22Rv1 (cell line): Measurements from ENCODE around the gene UCN2.

Experiments used
- H3K27ac ChIP-seq: fragments of 450-650 bp; 2 replicates; pipeline ENCODE4 v1.5.1; 2017
- ZFX ChIP-seq: fragments of 450-650 bp; IDR thresholded peaks from 2 replicates; pipeline ENCODE4 v1.6.1; 2017; ENCODE audit warnings: antibody characterized with exemption, borderline replicate concordance
- TF ChIP-seq, protein P1 (sequence below): fragments of 450-650 bp; IDR thresholded peaks from 2 replicates; pipeline ENCODE4 v1.5.1; 2017; ENCODE audit warnings: mild to moderate bottlenecking

Gene UCN2

DNA sequence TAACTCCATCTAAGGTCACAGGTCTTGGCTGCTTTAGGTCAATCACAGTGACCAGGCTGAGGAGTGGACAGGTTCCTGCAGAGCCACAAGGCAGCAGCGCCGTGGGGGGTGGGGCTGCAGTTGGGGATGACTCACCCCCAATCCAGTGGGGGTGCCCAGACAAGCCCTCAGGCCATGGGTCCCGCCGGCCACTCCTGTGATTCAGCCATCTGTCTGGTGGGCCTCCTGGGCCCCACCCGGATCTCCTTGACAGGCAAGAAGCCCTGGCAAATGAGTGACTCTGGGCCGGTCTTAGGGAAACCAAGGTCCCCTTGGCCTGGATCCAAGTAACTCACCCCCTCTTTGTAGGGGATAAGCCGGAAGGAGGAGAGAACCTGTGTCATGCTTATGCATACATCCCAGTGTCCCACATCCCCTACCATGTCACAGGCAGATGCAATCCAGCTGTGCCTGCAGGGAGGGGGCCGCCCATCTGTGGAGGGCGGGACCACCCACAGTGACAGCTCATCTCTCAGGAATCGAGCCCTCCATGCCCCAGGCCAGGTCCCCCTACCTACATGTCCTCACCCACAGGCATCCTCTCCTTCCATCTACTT lies 32.0 kb upstream of the UCN2 start:
- TF ChIP-seq, protein P1, sequence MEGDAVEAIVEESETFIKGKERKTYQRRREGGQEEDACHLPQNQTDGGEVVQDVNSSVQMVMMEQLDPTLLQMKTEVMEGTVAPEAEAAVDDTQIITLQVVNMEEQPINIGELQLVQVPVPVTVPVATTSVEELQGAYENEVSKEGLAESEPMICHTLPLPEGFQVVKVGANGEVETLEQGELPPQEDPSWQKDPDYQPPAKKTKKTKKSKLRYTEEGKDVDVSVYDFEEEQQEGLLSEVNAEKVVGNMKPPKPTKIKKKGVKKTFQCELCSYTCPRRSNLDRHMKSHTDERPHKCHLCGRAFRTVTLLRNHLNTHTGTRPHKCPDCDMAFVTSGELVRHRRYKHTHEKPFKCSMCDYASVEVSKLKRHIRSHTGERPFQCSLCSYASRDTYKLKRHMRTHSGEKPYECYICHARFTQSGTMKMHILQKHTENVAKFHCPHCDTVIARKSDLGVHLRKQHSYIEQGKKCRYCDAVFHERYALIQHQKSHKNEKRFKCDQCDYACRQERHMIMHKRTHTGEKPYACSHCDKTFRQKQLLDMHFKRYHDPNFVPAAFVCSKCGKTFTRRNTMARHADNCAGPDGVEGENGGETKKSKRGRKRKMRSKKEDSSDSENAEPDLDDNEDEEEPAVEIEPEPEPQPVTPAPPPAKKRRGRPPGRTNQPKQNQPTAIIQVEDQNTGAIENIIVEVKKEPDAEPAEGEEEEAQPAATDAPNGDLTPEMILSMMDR, result no peak
- H3K27ac ChIP-seq, result no peak overlapping the region

DNA sequence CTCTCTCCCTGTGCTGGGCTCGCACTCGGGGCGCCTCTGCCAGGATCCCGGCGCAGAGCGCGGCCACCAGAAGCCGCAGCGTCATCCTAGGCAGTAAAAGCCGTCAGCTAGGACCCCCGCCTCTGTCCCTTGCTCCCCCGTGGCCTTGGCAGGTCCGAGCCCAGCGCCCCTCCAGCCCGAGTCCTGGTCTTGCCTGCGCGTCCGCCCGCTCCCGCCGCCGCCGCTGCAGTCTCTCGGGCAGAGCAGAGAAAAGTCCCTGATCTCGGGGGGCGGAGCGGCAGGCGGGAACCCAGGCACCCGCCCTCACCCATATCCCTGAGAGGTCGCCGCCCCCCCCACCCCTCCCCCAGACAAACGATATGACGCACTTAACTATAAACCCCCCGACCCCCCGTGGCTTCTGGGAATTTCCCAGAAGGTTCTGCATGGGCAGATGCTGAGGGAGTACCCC lies 31.5 kb upstream of the UCN2 start, which contains the start of gene COL7A1:
COL7A1 (minus strand) TSS at position 255 of the 451 bp plus-strand sequence; CDS start at position 85, 170 bp downstream.
- no peak within 1 kb of the TSS for H3K27ac ChIP-seq
- no peak for TF ChIP-seq ZFX

DNA sequence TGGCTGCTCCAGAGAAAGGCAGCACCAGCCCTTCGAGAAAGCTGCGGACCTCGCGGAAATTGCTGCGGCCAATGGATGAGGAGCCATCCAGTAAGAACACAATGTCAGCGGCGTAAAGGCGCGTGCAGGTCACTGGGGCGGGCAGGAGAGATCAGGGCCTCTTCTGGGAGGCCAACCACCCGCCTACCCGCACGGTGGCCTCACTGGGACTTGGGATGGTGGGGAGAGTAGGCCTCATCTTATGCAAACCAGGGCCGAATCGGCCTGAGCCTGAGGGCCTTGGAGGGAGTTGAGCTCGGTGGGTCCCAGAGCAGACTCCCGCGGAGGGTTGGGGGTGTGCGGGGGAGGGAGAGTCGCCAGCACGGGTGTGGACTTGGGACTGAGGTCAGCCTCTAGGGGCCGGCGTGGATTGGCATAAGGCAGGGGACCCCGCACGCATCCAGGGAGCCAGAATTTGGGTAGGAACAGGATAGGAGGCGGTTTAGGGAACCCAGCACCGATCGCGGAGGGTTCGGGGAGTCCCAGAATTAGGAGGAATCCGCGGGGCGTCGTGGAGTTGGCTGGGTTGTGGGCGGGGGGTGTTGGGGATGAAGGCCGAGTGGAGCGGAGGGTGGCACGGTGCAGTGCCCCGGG lies 31.0 kb upstream of the UCN2 start:
- no peak overlapping the region for H3K27ac ChIP-seq
- TF ChIP-seq, protein P1, result no peak
- no peak for TF ChIP-seq ZFX

DNA sequence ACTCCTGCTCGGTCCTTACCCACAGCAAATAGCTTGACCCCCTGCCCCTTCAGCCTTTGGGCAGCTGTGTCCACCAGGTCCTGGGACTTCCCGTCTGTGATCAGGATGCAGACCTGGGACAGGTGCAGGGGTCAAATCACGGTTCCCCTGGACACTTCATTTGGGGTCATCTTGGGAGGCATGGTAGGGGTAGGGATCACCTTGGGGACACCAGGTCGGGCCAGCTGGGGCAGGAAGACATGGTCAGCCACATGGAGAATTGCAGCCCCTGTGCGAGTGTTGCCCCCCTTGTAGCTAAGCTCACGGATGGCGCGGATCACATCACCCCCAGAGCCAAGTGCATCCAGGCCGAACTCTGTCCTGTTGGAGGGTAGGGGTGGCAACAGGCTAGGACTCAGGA lies 29.8 kb upstream of the UCN2 start:
- no peak for TF ChIP-seq ZFX
- TF ChIP-seq, protein P1, result no peak
- H3K27ac ChIP-seq, result no peak overlapping the region

DNA sequence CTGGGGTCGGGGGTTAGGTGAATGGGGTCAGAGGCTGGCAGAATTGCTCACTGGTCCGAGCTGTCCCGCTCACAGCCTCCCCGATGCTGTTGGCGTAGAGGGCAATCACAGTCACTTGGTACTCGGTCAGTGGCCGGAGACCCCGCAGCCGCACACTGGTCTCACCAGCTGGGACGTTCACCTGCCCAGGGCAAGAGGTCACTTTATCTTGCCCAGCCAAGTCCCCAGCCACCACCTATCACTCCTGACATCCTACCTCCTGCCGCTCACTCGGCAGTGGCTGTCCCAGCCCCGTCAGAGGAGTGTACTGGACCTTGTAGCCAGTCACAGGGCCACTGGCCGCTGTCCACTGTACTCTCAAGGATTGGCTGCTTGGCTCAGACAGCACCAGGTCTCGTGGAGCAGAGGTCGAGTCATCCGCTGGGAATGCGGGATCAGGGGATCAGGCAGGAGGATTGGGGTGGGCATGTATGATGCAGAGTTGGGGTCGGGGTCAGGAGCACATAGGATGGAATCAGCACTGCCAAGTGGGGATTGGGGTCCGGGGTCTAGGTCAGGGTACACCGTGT lies 29.0 kb upstream of the UCN2 start:
- H3K27ac ChIP-seq, result no peak overlapping the region
- TF ChIP-seq, protein P1, result no peak
- no peak for TF ChIP-seq ZFX

DNA sequence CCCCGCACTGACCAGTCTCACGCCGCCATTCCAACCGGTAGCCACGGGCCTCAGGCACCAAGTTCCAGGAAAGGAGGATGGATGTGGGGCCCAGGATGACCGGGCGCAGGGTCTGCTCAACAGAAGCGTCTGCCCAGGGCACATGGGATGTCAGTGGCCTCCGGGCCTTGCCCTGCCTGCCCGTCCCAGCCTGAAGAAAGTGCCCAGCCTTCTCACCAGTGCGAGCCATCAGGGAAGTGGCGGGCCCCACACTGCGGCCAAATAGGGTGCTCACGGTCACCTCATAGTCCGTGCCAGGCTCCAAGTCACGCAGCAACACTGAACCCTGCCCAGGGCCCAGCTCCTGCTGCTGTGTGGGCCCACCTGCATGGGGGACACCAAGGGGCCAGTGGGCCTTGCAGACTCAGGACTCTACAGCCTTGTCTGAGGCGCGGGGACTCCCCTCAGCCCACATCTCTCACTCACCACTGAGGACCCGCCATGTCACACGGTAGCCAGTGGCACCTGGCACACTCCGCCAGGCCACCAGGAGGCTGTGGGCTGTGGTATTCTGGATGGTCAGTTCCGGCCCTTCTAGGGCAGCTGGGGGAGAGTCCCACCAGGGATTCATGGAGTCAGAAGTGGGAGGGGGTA lies 28.4 kb upstream of the UCN2 start:
- TF ChIP-seq, protein P1, result no peak
- TF ChIP-seq ZFX, result no peak
- no peak overlapping the region for H3K27ac ChIP-seq

DNA sequence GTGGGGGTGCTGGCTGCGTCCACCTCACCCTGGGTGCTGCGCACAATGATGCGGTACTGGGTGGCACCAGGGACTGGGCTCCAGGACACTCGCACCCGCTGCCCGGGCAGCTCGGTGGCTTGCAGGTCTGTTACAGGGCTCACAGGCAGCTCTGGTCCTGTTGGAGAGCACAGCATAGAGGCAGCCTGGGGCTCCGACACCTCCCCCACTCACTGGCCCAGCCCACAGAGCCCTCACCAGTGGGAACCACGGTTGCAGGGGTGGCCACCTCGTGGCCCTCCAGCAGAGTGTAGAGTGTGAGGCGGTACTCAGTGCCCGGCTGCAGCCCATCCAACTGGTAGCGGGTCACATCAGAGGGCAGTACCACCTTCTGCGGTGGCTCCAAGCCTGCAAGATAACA lies 27.9 kb upstream of the UCN2 start:
- TF ChIP-seq, protein P1, result no peak
- no peak for TF ChIP-seq ZFX

More for the DNA sequence above, 27.9 kb upstream of the UCN2 start:
- H3K27ac ChIP-seq, result no peak overlapping the region
